Measurements from ENCODE around the gene ADA.

ADA gene

DNA sequence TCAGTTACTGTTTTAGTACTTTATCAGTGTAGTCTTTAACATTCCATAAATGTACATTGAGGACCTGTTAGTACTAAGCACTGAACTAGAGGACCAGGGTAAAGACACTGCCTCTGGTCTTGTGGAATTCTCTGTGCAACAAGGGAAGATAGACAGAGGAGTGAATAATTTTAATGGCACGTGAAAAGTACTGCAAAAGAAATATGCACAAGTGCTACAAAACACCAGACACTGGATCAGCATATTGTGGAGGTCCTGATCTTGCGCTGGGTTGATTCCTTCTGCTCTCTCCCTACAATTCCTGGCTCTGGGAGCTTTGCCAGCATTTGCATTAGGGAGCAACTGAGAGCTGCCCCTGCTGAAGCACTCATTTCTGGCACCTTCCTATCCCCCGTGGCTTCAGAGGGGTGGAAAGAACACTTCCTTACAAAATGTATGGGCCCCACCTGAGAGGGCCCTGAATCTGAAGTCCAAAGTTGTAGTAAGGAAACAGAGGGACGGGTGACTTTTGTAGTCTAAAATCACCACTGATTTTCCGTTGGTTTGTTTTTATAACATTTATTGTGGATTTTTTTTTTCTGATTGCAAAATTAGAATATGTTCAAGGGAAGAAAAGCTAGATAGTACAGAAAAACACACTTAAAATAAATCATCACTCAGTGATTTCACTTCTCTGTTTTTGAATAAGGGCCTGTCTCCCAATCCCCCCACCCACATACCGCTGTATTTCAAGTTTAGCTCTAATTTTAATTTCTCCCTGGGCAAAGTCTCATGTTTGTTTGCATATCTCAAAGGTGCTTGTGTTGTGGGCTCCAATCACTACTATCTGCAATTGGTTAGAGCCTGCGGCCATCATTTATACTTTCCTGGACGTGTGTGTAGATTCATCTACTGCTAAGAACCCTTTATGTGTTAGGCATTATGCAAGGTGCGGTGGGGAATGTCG, 64.2 kb downstream of the ADA start:
- H3K4me3 ChIP-seq (ENCODE audit: low read depth, low read length), result no peak overlapping the region
- TF ChIP-seq CTCF (IDR thresholded peaks at IDR 0.05; ENCODE audit: low read depth, low read length), result no peak
- in situ Hi-C loops (cut with HindIII; ENCODE audit: low sequenced_read_pairs), result no loop called here
- no peak for DNase-seq (ENCODE audit: low read depth, low spot score)

DNA sequence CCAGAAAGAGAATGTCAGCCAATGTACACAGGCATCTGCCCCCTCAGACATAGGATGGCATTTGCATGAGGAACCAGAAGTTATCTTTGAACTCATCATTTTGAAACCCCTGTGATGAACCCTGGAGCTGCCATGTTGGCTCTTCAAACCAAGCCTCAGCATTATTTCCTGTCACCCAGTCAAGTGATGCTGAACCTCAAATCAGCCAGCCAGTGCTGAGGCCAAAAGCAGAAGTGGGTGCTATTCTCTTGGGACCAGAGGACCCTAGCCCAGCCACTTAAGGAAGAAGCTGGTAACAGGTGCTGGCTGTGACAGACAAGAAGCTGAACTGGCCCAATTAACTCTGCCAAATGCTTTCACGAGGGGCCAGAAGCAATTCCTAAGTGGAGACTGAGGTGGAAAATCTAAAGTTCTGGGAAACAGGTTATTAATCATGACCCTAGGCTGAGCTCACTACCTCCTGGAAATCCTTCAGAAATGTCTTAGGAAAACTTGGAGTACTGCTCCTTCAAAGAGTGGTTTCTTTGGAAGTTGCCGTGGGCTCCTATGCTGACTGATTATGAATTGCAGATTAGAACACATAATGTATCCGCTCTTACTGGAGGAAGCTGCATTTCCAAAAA, 65.1 kb downstream of the ADA start:
- H3K4me3 ChIP-seq (ENCODE audit: low read depth, low read length), result no peak overlapping the region
- DNase-seq (ENCODE audit: low read depth, low spot score), result no peak
- in situ Hi-C loops (cut with HindIII; ENCODE audit: low sequenced_read_pairs), result no loop called here
- no peak for TF ChIP-seq CTCF (IDR thresholded peaks at IDR 0.05; ENCODE audit: low read depth, low read length)

- no peak for TF ChIP-seq CTCF (IDR thresholded peaks at IDR 0.05; ENCODE audit: low read depth, low read length)
- H3K4me3 ChIP-seq (ENCODE audit: low read depth, low read length), result no peak overlapping the region
- in situ Hi-C loops (cut with HindIII; ENCODE audit: low sequenced_read_pairs), result no loop called here
- DNase-seq (ENCODE audit: low read depth, low spot score), result no peak
Measured at GRCh38 chr20:44585057-44585963, 66.2 kb downstream of the ADA start.

- no peak for TF ChIP-seq CTCF (IDR thresholded peaks at IDR 0.05; ENCODE audit: low read depth, low read length)
- in situ Hi-C loops (cut with HindIII; ENCODE audit: low sequenced_read_pairs), result no loop called here
- no peak for DNase-seq (ENCODE audit: low read depth, low spot score)
- H3K4me3 ChIP-seq (ENCODE audit: low read depth, low read length), result no peak overlapping the region
Measured at GRCh38 chr20:44584162-44584561, 67.3 kb downstream of the ADA start.

DNA sequence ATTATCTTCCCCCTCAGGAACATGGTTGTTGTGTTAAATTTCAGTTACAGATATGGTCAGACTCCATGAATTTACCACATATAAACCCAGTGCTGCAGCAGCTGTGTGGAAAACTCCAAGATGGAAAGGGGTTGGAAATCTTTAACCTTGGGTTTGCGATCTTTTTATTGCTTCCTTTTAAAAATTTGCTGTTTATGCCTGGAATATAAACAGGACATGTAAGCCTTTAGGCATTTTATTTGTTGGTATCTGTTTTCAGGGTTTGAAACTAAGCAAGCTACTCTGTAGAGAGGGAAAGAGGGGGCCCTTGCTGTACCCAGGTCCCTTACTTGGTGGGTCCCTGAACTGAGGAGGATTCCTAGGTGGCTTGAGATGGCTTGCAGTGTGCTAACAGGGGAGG, 68.3 kb downstream of the ADA start:
- no peak for TF ChIP-seq CTCF (IDR thresholded peaks at IDR 0.05; ENCODE audit: low read depth, low read length)
- DNase-seq (ENCODE audit: low read depth, low spot score), result no peak
- in situ Hi-C loops (cut with HindIII; ENCODE audit: low sequenced_read_pairs), result no loop called here
- H3K4me3 ChIP-seq (ENCODE audit: low read depth, low read length), result no peak overlapping the region

GRCh38 chr20:44582311-44583025, 69.0 kb downstream of the ADA start, which contains the start of gene PKIG:
PKIG (plus strand) TSS chr20:44582579; CDS start chr20:44614557, 31,978 bp downstream.
- in situ Hi-C loops (cut with HindIII; ENCODE audit: low sequenced_read_pairs), result no loop called here
- no peak for TF ChIP-seq CTCF (IDR thresholded peaks at IDR 0.05; ENCODE audit: low read depth, low read length)
- H3K4me3 ChIP-seq (ENCODE audit: low read depth, low read length), result peak within 1 kb of the TSS; percentile 27
- DNase-seq (ENCODE audit: low read depth, low spot score), result peak; percentile 80

Data from astrocyte of the spinal cord (primary cell).